GM18517 (cell line): ENCODE measurements around the gene TCAIM.
"Not testable (repeated sequence)": the region's sequence is repeated elsewhere in the genome, so short reads cannot be mapped to it uniquely, and the experiment has no call there.

ENCODE experiments used
- ATAC-seq: cut with Tn5 transposase; IDR thresholded peaks from one replicate; pipeline ENCODE4 v1.9.1; 2021; ENCODE audit warnings: mild to moderate bottlenecking, moderate library complexity; ENCODE audit not compliant: unreplicated experiment

Gene TCAIM

GRCh38 chr3:44342176-44342790 lies 3.7 kb downstream of the TCAIM start:
- ATAC-seq, result no peak

- ATAC-seq, result no peak
Observed at GRCh38 chr3:44343421-44343820, 4.9 kb downstream of the TCAIM start.

- ATAC-seq, result not testable (repeated sequence)
Observed at GRCh38 chr3:44346590-44346989, 8.0 kb downstream of the TCAIM start.

- ATAC-seq, result no peak
Observed at GRCh38 chr3:44348993-44349392, 10.4 kb downstream of the TCAIM start.

GRCh38 chr3:44353355-44353924 lies 14.9 kb downstream of the TCAIM start:
- no peak for ATAC-seq

GRCh38 chr3:44355362-44356033 lies 16.9 kb downstream of the TCAIM start:
- no peak for ATAC-seq

- ATAC-seq, result no peak
Observed at GRCh38 chr3:44359146-44359751, 20.7 kb downstream of the TCAIM start.

- ATAC-seq, result no peak
Observed at GRCh38 chr3:44363591-44363990, 25.0 kb downstream of the TCAIM start.

GRCh38 chr3:44365952-44366351 lies 27.4 kb downstream of the TCAIM start:
- no peak for ATAC-seq

GRCh38 chr3:44375450-44375849 lies 36.9 kb downstream of the TCAIM start:
- no peak for ATAC-seq

GRCh38 chr3:44387404-44387803 lies 48.8 kb downstream of the TCAIM start:
- ATAC-seq, result no peak

GRCh38 chr3:44392489-44392888 lies 53.9 kb downstream of the TCAIM start:
- no peak for ATAC-seq

GRCh38 chr3:44395714-44396113 lies 57.1 kb downstream of the TCAIM start:
- no peak for ATAC-seq

GRCh38 chr3:44396200-44397171 lies 57.9 kb downstream of the TCAIM start:
- no peak for ATAC-seq

- not testable (repeated sequence) for ATAC-seq
Observed at GRCh38 chr3:44398271-44398670, 59.7 kb downstream of the TCAIM start.

GRCh38 chr3:44398853-44399252 lies 60.3 kb downstream of the TCAIM start:
- no peak for ATAC-seq

GRCh38 chr3:44400771-44401170 lies 62.2 kb downstream of the TCAIM start:
- no peak for ATAC-seq

- no peak for ATAC-seq
Observed at GRCh38 chr3:44402548-44402947, 64.0 kb downstream of the TCAIM start.

- ATAC-seq, result no peak
Observed at GRCh38 chr3:44409640-44410410, 71.3 kb downstream of the TCAIM start.

- ATAC-seq, result no peak
Observed at GRCh38 chr3:44411031-44411645, 72.6 kb downstream of the TCAIM start.
